ENCODE measurements around the gene ZNF385B.

GRCh38 chr2:179541586-179541985 is 319.8 kb downstream of the ZNF385B start:
- TF ChIP-seq CTCF (IDR thresholded peaks at IDR 0.05; ENCODE audit: low read depth, low read length) = no peak
- TF ChIP-seq MYC (IDR thresholded peaks at IDR 0.05; ENCODE audit: low read depth, low read length) = no peak
- TF ChIP-seq, protein P1, sequence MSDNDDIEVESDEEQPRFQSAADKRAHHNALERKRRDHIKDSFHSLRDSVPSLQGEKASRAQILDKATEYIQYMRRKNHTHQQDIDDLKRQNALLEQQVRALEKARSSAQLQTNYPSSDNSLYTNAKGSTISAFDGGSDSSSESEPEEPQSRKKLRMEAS (IDR thresholded peaks at IDR 0.05; ENCODE audit: low read depth, low read length) = no peak
- TF ChIP-seq POLR2A (IDR thresholded peaks at IDR 0.05; ENCODE audit: extremely low read depth, insufficient read length) = no peak

All from NB4 (cell line).